ENCODE results near the gene RFC1. TPM values are rescaled to one million over a fixed set of nuclear protein-coding genes. Genes with fewer than 3 reads are reported as not detected.

Gene RFC1
- polyA plus RNA-seq, 3 donors: 8.7 to 15.0 (median 14.6) TPM

- Mint-ChIP-seq H3K4me3 (no peak overlapping the region), H3K4me1 (no peaks in the 10 kb centered on the region), H3K27me3 (ENCODE audit: low read depth in 3 of 3) (peaks cover 0 to 6% (median 2%) of the 10 kb centered on the region in 3 donors), H3K27ac (no peak overlapping the region), H3K36me3 (no peaks in the 10 kb centered on the region), H3K9me3 (peaks cover 0 to 2% (median 0%) of the 10 kb centered on the region in 7 donors)
- WGBS (ENCODE audit: insufficient coverage): 100% methylated on average over 1 of the region's 3 CpGs
- no peak overlapping the region for H3K27ac ChIP-seq (ENCODE audit: low read depth in 1 of 2, low read length in 2 of 2)
- H3K79me2 ChIP-seq (ENCODE audit: insufficient read depth, low read length): no peaks in the 10 kb centered on the region
- no peak overlapping the region for H2AFZ ChIP-seq (ENCODE audit: insufficient read depth, low read depth, low read length, poor library complexity, severe bottlenecking)
- H3K9ac ChIP-seq (ENCODE audit: insufficient read depth, low read length, poor library complexity, severe bottlenecking): no peak overlapping the region
- H4K20me1 ChIP-seq (ENCODE audit: insufficient read depth, low read length): no peaks in the 10 kb centered on the region
- TF ChIP-seq CTCF (IDR thresholded peaks at IDR 0.05): no peak
- no peak overlapping the region for H3K4me2 ChIP-seq (replicated peaks; ENCODE audit: extremely low read depth, low read length, poor library complexity, severe bottlenecking)
- H3K4me3 ChIP-seq (replicated peaks in 1 of 3; ENCODE audit: low read depth in 2 of 3, low read length in 3 of 3): no peak overlapping the region
- no peaks in the 10 kb centered on the region for H3K36me3 ChIP-seq (replicated peaks in 1 of 2; ENCODE audit: control insufficient read depth in 1 of 2, insufficient read depth in 2 of 2, low read length in 2 of 2)
- no peak for DNase-seq
- H3K27me3 ChIP-seq (ENCODE audit: control insufficient read depth in 2 of 2, insufficient read depth in 2 of 2, low read length in 2 of 2): no peaks in the 10 kb centered on the region
- H3K9me3 ChIP-seq (replicated peaks in 1 of 2; ENCODE audit: control insufficient read depth in 1 of 2, insufficient read depth in 1 of 2, low read length in 2 of 2): no peaks in the 10 kb centered on the region
- no peaks in the 10 kb centered on the region for H3K4me1 ChIP-seq (ENCODE audit: control insufficient read depth in 1 of 2, insufficient read depth in 2 of 2, low read length in 2 of 2)
- intact Hi-C loops (cut with micrococcal nuclease): no loop called here
These were observed 28.5 kb upstream of the RFC1 start for GRCh38 chr4:39394706-39395105.

- peaks cover 0 to 3% (median 0%) of the 10 kb centered on the region in 3 donors for H3K27me3 Mint-ChIP-seq (ENCODE audit: low read depth in 3 of 3)
- no peak overlapping the region for H3K4me3 ChIP-seq (replicated peaks in 1 of 3; ENCODE audit: low read depth in 2 of 3, low read length in 3 of 3)
These were observed 24.4 kb upstream of the RFC1 start for GRCh38 chr4:39390603-39391002.

More at GRCh38 chr4:39390603-39391002, 24.4 kb upstream of the RFC1 start:
- Histone ChIP-seq H3K4me2 (replicated peaks; ENCODE audit: extremely low read depth, low read length, poor library complexity, severe bottlenecking) (no peak overlapping the region), H3K79me2 (ENCODE audit: insufficient read depth, low read length) (no peaks in the 10 kb centered on the region), H3K27ac (ENCODE audit: low read depth in 1 of 2, low read length in 2 of 2) (no peak overlapping the region), H3K4me1 (ENCODE audit: control insufficient read depth in 1 of 2, insufficient read depth in 2 of 2, low read length in 2 of 2) (no peaks in the 10 kb centered on the region), H4K20me1 (ENCODE audit: insufficient read depth, low read length) (no peaks in the 10 kb centered on the region), H3K9me3 (replicated peaks in 1 of 2; ENCODE audit: control insufficient read depth in 1 of 2, insufficient read depth in 1 of 2, low read length in 2 of 2) (no peaks in the 10 kb centered on the region), H2AFZ (ENCODE audit: insufficient read depth, low read depth, low read length, poor library complexity, severe bottlenecking) (no peak overlapping the region), H3K36me3 (replicated peaks in 1 of 2; ENCODE audit: control insufficient read depth in 1 of 2, insufficient read depth in 2 of 2, low read length in 2 of 2) (no peaks in the 10 kb centered on the region), H3K27me3 (ENCODE audit: control insufficient read depth in 2 of 2, insufficient read depth in 2 of 2, low read length in 2 of 2) (no peaks in the 10 kb centered on the region), H3K9ac (ENCODE audit: insufficient read depth, low read length, poor library complexity, severe bottlenecking) (no peak overlapping the region)
- Mint-ChIP-seq H3K27ac (no peak overlapping the region), H3K4me1 (no peaks in the 10 kb centered on the region), H3K4me3 (no peak overlapping the region), H3K36me3 (no peaks in the 10 kb centered on the region), H3K9me3 (peaks cover 0 to 5% (median 0%) of the 10 kb centered on the region in 7 donors)
- intact Hi-C loops (cut with micrococcal nuclease): no loop called here
- 86% methylated on average over 5 of the region's 6 CpGs for WGBS (ENCODE audit: insufficient coverage)
- no peak for DNase-seq
- no peak for TF ChIP-seq CTCF (IDR thresholded peaks at IDR 0.05)

Data from CD14-positive monocyte (primary cell).